OCI-LY1 (cell line): ENCODE measurements around the gene CD3E.

Experiments used
- H2AFZ ChIP-seq: fragments of 200-600 bp; sonication (generic), shearing (Covaris generic); 2 replicates; pipeline ENCODE4 v1.6.0; 2014; ENCODE audit warnings: antibody characterized with exemption, mild to moderate bottlenecking, low read length
- H3F3A ChIP-seq: fragments of 200-600 bp; sonication (generic), shearing (Covaris generic); 2 replicates; pipeline ENCODE4 v1.6.0; 2014; ENCODE audit warnings: mild to moderate bottlenecking, antibody characterized with exemption, low read length, moderate library complexity; ENCODE audit not compliant: insufficient read depth
- H3K27ac ChIP-seq: fragments of 200-600 bp; sonication (generic); 2 replicates; pipeline ENCODE4 v1.5.1; 2014; ENCODE audit warnings: low read length, mixed run types, mild to moderate bottlenecking, low read depth; ENCODE audit not compliant: poor library complexity, severe bottlenecking
- H3K27me3 ChIP-seq: fragments of 200-600 bp; sonication (generic); 2 replicates; pipeline ENCODE4 v1.6.0; 2014; ENCODE audit warnings: antibody characterized with exemption, mild to moderate bottlenecking, low read length, moderate library complexity; ENCODE audit not compliant: insufficient read depth
- H3K36me3 ChIP-seq: fragments of 200-600 bp; sonication (generic); 2 replicates; pipeline ENCODE4 v1.6.1; 2014; ENCODE audit warnings: mild to moderate bottlenecking, antibody characterized with exemption, low read length, moderate library complexity, mixed read lengths; ENCODE audit not compliant: insufficient read depth
- H3K4me1 ChIP-seq: fragments of 200-600 bp; sonication (generic); 2 replicates; pipeline ENCODE4 v1.5.1; 2014; ENCODE audit warnings: mild to moderate bottlenecking, low read length, moderate library complexity; ENCODE audit not compliant: insufficient read depth, severe bottlenecking
- H3K4me2 ChIP-seq: fragments of 200-600 bp; sonication (generic), shearing (Covaris generic); 2 replicates; pipeline ENCODE4 v1.6.1; 2014; ENCODE audit warnings: low read length
- H3K4me3 ChIP-seq: fragments of 200-600 bp; sonication (generic); 2 replicates; pipeline ENCODE4 v1.5.1; 2014; ENCODE audit warnings: low read length, low read depth, mild to moderate bottlenecking, mixed read lengths; ENCODE audit not compliant: poor library complexity, severe bottlenecking
- H3K79me2 ChIP-seq: fragments of 200-600 bp; shearing (Covaris generic); 2 replicates; pipeline ENCODE4 v1.6.1; 2016; ENCODE audit warnings: mixed run types, low read length, mixed read lengths; ENCODE audit not compliant: insufficient read depth
- H3K9ac ChIP-seq: fragments of 200-600 bp; sonication (generic), shearing (Covaris generic); 2 replicates; pipeline ENCODE4 v1.6.1; 2014; ENCODE audit warnings: mild to moderate bottlenecking, low read length, mixed read lengths
- H3K9me2 ChIP-seq: fragments of 200-600 bp; sonication (generic), shearing (Covaris generic); 2 replicates; pipeline ENCODE4 v1.6.1; 2014; ENCODE audit warnings: low read depth, mild to moderate bottlenecking, low read length, mixed read lengths
- H3K9me3 ChIP-seq: fragments of 200-600 bp; shearing (Covaris generic); 2 replicates; pipeline ENCODE4 v1.6.1; 2014; ENCODE audit warnings: low read length, mixed read lengths
- H4K20me1 ChIP-seq: fragments of 200-600 bp; sonication (generic), shearing (Covaris generic); 2 replicates; pipeline ENCODE4 v1.6.0; 2016; ENCODE audit warnings: mild to moderate bottlenecking, low read length; ENCODE audit not compliant: insufficient read depth
- EZH2 ChIP-seq: fragments of 200-600 bp; sonication (generic), shearing (Covaris generic); IDR thresholded peaks from 2 replicates; pipeline ENCODE4 v1.8.0; 2017; ENCODE audit warnings: borderline replicate concordance, mixed run types, mild to moderate bottlenecking, antibody characterized with exemption, low read length, moderate library complexity, mixed read lengths
- TF ChIP-seq, protein P1 (sequence below): fragments of 200-600 bp; sonication (generic), shearing (Covaris generic); IDR thresholded peaks from 2 replicates; pipeline ENCODE4 v1.5.1; 2017; ENCODE audit warnings: mild to moderate bottlenecking, antibody characterized with exemption, low read length, moderate library complexity, mixed read lengths

CD3E gene

DNA sequence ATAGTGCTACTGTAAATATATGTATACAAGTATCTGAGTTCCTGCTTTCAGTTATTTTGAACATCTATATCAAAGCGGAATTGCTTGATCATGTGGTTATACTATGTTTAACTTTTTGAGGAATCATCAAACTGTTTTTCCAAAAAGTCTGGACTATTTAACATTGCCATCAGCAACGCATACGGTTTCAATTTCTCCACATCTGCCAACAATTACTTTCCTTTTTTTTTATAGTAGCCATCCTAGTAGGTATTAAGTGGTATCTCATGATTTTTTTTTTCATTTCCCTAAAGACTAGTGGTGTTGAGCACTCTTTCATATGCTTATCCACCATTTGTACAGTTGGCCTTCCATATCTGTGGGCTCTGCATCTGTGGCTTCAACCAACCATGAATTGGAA lies 53.5 kb downstream of the CD3E start:
- Histone ChIP-seq H3K36me3 (no peaks in the 10 kb centered on the region), H3K9me2 (no peaks in the 10 kb centered on the region), H4K20me1 (no peaks in the 10 kb centered on the region), H3K27ac (no peak overlapping the region), H3K4me1 (peaks cover 24% of the 10 kb centered on the region), H3K27me3 (no peaks in the 10 kb centered on the region), H3K79me2 (peaks cover 32% of the 10 kb centered on the region), H3F3A (no peaks in the 10 kb centered on the region), H3K9ac (no peak overlapping the region), H2AFZ (no peak overlapping the region), H3K4me2 (no peak overlapping the region), H3K4me3 (no peak overlapping the region), H3K9me3 (no peaks in the 10 kb centered on the region)
- TF ChIP-seq, protein P1, sequence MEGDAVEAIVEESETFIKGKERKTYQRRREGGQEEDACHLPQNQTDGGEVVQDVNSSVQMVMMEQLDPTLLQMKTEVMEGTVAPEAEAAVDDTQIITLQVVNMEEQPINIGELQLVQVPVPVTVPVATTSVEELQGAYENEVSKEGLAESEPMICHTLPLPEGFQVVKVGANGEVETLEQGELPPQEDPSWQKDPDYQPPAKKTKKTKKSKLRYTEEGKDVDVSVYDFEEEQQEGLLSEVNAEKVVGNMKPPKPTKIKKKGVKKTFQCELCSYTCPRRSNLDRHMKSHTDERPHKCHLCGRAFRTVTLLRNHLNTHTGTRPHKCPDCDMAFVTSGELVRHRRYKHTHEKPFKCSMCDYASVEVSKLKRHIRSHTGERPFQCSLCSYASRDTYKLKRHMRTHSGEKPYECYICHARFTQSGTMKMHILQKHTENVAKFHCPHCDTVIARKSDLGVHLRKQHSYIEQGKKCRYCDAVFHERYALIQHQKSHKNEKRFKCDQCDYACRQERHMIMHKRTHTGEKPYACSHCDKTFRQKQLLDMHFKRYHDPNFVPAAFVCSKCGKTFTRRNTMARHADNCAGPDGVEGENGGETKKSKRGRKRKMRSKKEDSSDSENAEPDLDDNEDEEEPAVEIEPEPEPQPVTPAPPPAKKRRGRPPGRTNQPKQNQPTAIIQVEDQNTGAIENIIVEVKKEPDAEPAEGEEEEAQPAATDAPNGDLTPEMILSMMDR: no peak
- no peak for TF ChIP-seq EZH2

DNA sequence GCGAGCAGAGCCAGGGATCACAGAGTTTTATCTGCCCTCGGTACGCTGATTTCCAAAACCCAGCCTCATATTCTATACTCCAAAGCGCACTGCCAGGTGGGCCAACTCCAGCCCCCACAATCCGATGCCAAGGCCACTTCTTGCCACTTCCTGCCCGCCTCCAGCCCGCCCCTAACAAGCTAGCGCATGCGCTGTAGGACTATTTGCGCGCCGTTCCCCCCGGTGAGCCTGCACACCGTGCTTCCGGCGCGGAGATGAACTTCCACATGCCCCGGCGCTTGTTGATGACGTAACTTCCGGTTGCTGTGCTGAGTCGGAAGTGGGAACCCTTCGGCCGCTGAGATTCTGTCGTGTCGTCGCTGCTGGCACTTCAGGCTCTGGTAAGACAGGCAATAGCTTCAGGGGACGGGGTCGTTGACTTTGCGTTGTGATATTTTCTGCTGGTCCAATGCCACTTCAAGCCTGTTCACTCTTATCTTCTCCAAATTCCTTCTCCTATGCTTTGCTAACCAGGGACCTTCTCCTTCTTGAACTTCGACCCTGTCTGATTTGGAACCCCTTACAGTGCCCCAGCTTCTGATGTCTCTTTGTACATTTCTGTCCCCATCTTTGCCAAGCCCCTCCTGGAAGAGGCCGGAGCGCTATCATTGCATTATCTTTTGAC lies 54.9 kb downstream of the CD3E start, which contains the start of gene UBE4A:
Gene UBE4A (plus strand): TSS at position 306 of the 664 bp plus-strand sequence. CDS start 5,481 bp downstream, outside the sequence.
- Histone ChIP-seq H3K9me3 (no peaks in the 10 kb centered on the region), H3K27me3 (no peaks in the 10 kb centered on the region), H4K20me1 (no peaks in the 10 kb centered on the region), H2AFZ (0 out of 2 replicates have a peak within 1 kb of the TSS, but pooled peaks have one; percentile 71), H3K79me2 (peaks cover 32% of the 10 kb centered on the region), H3K4me2 (peak within 1 kb of the TSS; percentile 97), H3K4me1 (peaks cover 24% of the 10 kb centered on the region), H3K9ac (peak within 1 kb of the TSS; percentile 86), H3K36me3 (no peaks in the 10 kb centered on the region), H3K27ac (peak within 1 kb of the TSS; percentile 11), H3K9me2 (no peaks in the 10 kb centered on the region), H3K4me3 (peak within 1 kb of the TSS; percentile 75), H3F3A (no peaks in the 10 kb centered on the region)
- TF ChIP-seq, protein P1: no peak
- TF ChIP-seq EZH2: no peak

DNA sequence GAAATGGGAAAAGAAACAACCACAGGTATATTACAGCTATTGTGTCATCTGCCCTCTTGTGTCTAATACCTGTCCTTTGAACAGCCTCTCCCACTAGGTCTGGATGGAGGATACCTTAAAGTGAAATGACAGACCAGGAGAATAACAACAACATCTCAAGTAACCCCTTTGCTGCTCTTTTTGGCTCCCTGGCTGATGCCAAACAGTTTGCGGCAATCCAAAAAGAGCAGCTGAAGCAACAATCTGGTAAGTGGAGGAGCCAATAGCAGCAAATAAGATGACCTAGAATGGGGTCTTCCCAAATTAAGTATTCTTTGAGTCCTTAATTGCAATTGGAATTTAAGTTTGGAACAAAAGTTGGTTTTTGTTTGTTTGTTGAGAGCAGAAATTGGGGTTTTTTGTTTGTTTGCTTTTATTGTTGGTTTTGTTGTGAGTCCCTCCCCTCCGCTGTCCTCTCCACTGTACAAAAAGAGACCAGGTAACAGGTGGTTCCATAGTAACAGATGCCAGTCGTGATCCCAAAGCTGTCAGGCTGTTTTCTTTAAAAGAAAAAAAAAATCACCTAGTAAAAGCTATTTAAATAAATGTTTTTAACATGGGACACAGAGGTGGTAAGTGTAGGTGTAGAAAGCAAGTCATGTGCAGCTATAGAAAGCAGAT lies 60.6 kb downstream of the CD3E start:
- no peak overlapping the region for H3K27ac ChIP-seq
- H3K9me3 ChIP-seq: no peaks in the 10 kb centered on the region
- H3K4me1 ChIP-seq: peaks cover 18% of the 10 kb centered on the region
- no peaks in the 10 kb centered on the region for H3K27me3 ChIP-seq
- H4K20me1 ChIP-seq: no peaks in the 10 kb centered on the region
- H3K9ac ChIP-seq: no peak overlapping the region
- peaks cover 27% of the 10 kb centered on the region for H3K36me3 ChIP-seq
- H2AFZ ChIP-seq: no peak overlapping the region
- no peak overlapping the region for H3K4me2 ChIP-seq
- H3F3A ChIP-seq: no peaks in the 10 kb centered on the region
- TF ChIP-seq, protein P1: no peak
- TF ChIP-seq EZH2: no peak
- H3K4me3 ChIP-seq: no peak overlapping the region
- H3K9me2 ChIP-seq: no peaks in the 10 kb centered on the region
- peaks cover 27% of the 10 kb centered on the region for H3K79me2 ChIP-seq
